LNCAP (cell line): ENCODE measurements around the gene C2orf15.

Experiments used
- TF ChIP-seq, protein P1 (sequence below): fragments of 450-650 bp; IDR thresholded peaks from 2 replicates; pipeline ENCODE4 v1.5.1; 2017; ENCODE audit warnings: mild to moderate bottlenecking

Gene C2orf15

DNA sequence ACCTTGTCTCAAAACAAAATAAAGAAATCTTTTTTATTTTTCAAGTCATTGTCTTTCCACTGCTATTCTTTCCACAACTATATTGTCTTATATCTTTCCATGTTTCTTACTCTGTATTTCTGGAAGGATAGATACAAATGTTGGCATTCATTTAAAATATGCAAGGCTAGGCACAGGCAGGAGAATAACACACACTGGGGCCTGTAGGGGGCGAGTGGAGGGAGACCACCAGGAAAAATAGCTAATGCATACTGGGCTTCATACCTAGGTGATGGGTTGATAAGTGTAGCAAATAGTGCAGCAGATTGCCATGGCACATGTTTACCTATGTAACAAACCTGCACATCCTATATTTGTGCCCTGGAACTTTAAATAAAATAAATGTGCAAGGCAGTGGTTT lies 49.0 kb downstream of the C2orf15 start:
- TF ChIP-seq, protein P1, sequence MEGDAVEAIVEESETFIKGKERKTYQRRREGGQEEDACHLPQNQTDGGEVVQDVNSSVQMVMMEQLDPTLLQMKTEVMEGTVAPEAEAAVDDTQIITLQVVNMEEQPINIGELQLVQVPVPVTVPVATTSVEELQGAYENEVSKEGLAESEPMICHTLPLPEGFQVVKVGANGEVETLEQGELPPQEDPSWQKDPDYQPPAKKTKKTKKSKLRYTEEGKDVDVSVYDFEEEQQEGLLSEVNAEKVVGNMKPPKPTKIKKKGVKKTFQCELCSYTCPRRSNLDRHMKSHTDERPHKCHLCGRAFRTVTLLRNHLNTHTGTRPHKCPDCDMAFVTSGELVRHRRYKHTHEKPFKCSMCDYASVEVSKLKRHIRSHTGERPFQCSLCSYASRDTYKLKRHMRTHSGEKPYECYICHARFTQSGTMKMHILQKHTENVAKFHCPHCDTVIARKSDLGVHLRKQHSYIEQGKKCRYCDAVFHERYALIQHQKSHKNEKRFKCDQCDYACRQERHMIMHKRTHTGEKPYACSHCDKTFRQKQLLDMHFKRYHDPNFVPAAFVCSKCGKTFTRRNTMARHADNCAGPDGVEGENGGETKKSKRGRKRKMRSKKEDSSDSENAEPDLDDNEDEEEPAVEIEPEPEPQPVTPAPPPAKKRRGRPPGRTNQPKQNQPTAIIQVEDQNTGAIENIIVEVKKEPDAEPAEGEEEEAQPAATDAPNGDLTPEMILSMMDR = no peak

GRCh38 chr2:99198103-99198841 lies 56.8 kb downstream of the C2orf15 start:
- TF ChIP-seq, protein P1 = no peak

- TF ChIP-seq, protein P1 = no peak
These were observed 58.7 kb downstream of the C2orf15 start for GRCh38 chr2:99200076-99200800.
